HFF-Myc (cell line): ENCODE results near the gene FNDC3B.

Source experiments
- DNase-seq: peaks from one replicate; pipeline ENCODE4 v3.0.0-alpha.2; 2011; ENCODE audit warnings: low read depth; ENCODE audit errors: extremely low read depth
- H3K4me3 ChIP-seq: replicated peaks from 2 replicates; pipeline ENCODE4 v1.5.1; 2011; ENCODE audit warnings: low read depth, mild to moderate bottlenecking, control low read depth, low read length
- TF ChIP-seq, protein P1 (sequence below): IDR thresholded peaks from 2 replicates; pipeline ENCODE4 v1.5.1; 2012; ENCODE audit warnings: mild to moderate bottlenecking, low read depth, low read length, control low read depth; ENCODE audit errors: missing control alignments

The FNDC3B gene

GRCh38 chr3:172142051-172142863 lies 102.9 kb downstream of the FNDC3B start:
- TF ChIP-seq, protein P1, sequence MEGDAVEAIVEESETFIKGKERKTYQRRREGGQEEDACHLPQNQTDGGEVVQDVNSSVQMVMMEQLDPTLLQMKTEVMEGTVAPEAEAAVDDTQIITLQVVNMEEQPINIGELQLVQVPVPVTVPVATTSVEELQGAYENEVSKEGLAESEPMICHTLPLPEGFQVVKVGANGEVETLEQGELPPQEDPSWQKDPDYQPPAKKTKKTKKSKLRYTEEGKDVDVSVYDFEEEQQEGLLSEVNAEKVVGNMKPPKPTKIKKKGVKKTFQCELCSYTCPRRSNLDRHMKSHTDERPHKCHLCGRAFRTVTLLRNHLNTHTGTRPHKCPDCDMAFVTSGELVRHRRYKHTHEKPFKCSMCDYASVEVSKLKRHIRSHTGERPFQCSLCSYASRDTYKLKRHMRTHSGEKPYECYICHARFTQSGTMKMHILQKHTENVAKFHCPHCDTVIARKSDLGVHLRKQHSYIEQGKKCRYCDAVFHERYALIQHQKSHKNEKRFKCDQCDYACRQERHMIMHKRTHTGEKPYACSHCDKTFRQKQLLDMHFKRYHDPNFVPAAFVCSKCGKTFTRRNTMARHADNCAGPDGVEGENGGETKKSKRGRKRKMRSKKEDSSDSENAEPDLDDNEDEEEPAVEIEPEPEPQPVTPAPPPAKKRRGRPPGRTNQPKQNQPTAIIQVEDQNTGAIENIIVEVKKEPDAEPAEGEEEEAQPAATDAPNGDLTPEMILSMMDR, result no peak
- DNase-seq, result peak; percentile 76
- no peak overlapping the region for H3K4me3 ChIP-seq

GRCh38 chr3:172142864-172143451 lies 103.6 kb downstream of the FNDC3B start:
- DNase-seq, result no peak
- TF ChIP-seq, protein P1, result no peak
- H3K4me3 ChIP-seq, result no peak overlapping the region

DNA sequence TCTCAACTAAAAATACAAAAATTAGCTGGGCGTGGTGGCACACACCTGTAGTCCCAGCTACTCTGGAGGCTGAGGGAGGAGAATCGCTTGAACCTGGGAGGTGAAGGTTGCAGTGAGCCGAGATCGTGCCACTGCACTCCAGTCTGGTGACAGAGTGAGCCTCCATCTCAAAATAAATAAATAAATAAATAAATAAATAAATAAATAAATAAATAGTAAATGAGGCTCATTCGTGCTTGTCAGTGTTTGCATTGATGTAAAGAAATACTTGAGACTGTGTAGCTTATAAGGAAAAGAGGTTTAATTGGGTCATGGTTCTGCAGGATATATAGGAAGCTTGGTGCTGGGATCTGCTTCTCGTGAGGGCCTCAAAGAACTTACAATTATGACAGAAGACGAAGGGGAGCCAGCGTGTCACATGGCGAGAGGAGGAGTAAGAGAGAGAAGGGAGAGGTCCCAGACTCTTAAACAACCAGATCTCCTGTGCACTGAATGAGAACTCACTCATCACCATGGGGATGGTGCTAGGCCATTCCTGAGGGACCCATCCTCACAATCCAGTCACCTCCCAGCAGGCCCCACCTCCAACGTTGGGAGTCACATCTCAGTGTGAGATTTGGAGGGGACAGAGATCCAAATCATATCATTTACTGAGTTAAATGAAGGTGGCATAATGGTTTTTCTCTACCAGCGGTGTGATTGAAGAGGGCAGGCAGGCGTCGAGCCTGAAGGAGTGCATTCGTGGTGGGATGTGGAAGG lies 104.5 kb downstream of the FNDC3B start:
- TF ChIP-seq, protein P1, result no peak
- no peak overlapping the region for H3K4me3 ChIP-seq
- DNase-seq, result no peak

DNA sequence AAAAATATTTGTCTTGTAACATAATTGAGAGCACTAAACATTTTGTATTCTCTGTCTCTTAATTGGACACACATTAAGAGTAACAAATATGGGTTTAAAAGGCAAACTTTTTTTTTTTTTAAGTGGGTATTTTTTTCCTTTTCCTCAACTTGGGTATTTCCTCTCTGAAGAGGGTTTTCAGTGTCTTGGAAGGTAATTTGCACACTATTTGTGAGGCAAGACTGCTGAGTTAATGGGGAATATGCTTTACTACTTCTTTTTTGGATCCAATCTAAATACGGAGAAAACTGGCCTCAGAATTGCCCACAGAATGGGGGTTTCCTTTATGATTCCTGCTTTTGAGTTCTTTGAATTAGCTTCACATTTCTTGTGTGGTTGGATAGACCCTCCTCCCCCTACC lies 105.2 kb downstream of the FNDC3B start:
- TF ChIP-seq, protein P1, result no peak
- no peak for DNase-seq
- H3K4me3 ChIP-seq, result no peak overlapping the region

GRCh38 chr3:172145031-172145686 lies 105.8 kb downstream of the FNDC3B start:
- no peak for DNase-seq
- no peak overlapping the region for H3K4me3 ChIP-seq

DNA sequence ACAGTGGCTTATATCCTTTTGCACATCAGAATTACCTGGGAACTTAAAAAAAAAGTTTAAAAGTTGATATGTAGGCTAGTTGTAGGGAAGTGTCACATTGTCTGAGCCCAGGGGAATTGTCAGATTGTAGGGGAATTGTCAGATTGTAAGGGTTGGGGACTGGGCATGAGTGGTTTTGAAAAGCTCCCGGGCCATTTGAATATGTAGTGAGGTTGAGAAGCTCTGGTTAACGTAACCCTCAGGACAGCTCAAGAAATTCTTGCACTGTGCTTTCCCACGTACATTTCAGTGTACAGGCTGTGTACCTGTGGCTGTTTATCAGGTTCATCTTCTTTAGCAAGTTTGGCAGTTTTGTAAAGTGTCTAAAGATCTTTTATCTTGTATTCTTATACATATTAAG lies 107.0 kb downstream of the FNDC3B start:
- DNase-seq, result no peak
- TF ChIP-seq, protein P1, result no peak
- no peak overlapping the region for H3K4me3 ChIP-seq

More at GRCh38 chr3:172145031-172145686, 105.8 kb downstream of the FNDC3B start:
- TF ChIP-seq, protein P1, result no peak
